H1 (cell line): ENCODE results near the gene NAV2. TPM values are rescaled to one million over a fixed set of nuclear protein-coding genes. Genes with fewer than 3 reads are reported as not detected.

ENCODE experiments used
- CTCF ChIA-PET: fragments of 300-600 bp; sonication (Branson Sonifier 250); formaldehyde crosslinking; loops from one replicate; lab custom pipeline; 2021; ENCODE audit not compliant: partially characterized antibody; lab: Charles Lee
- POLR2A ChIA-PET: fragments of 300-600 bp; sonication (Branson Sonifier 250); formaldehyde crosslinking; loops from one replicate; lab custom pipeline; 2021; ENCODE audit warnings: inconsistent platforms; ENCODE audit not compliant: partially characterized antibody; lab: Charles Lee
- DNase-seq, 2 experiments: peaks; one replicate each; pipeline versions ENCODE4 v3.0.0 to v3.0.0-alpha.2; 2010 to 2022; ENCODE audit warnings: low spot score in 2 of 2, low read depth in 1 of 2, mixed read lengths in 1 of 2
- FAIRE-seq: peaks from 2 replicates; lab custom pipeline; 2011; peaks lifted over from hg19 to GRCh38; lab: Jason Lieb, UNC
- H2AFZ ChIP-seq: 2 replicates; pipeline ENCODE4 v1.8.1; 2012; ENCODE audit warnings: low read length, inconsistent platforms
- H2AK5ac ChIP-seq: 2 replicates; pipeline ENCODE4 v1.6.1; 2013; ENCODE audit warnings: low read depth, low read length
- H2BK120ac ChIP-seq: replicated peaks from 2 replicates; pipeline ENCODE3; 2013; ENCODE audit warnings: low read depth, low read length, inconsistent platforms
- H2BK12ac ChIP-seq: 2 replicates; pipeline ENCODE4 v1.6.1; 2013; ENCODE audit warnings: low read depth, low read length
- H2BK15ac ChIP-seq: 2 replicates; pipeline ENCODE4 v1.6.1; 2013; ENCODE audit warnings: low read length
- H2BK20ac ChIP-seq: 2 replicates; pipeline ENCODE4 v1.6.1; 2013; ENCODE audit warnings: low read length
- H2BK5ac ChIP-seq: 2 replicates; pipeline ENCODE4 v1.6.1; 2013; ENCODE audit warnings: low read depth, low read length
- H3K14ac ChIP-seq: 2 replicates; pipeline ENCODE4 v1.6.1; 2013; ENCODE audit warnings: inconsistent platforms; ENCODE audit not compliant: insufficient read length
- H3K18ac ChIP-seq: 2 replicates; pipeline ENCODE4 v1.6.1; 2013; ENCODE audit warnings: low read length; ENCODE audit errors: extremely low read depth
- H3K23ac ChIP-seq: 2 replicates; pipeline ENCODE4 v1.6.1; 2013; ENCODE audit warnings: inconsistent platforms; ENCODE audit not compliant: insufficient read length
- H3K23me2 ChIP-seq: 2 replicates; pipeline ENCODE4 v1.6.1; 2013; ENCODE audit warnings: low read depth, low read length
- H3K27ac ChIP-seq: 2 replicates; pipeline ENCODE4 v1.6.1; 2011; ENCODE audit warnings: low read depth, low read length, inconsistent platforms
- H3K27me3 ChIP-seq, 4 experiments: replicated peaks in 1 of 4; 1 replicate in 1 of 4; 2 replicates in 3 of 4; pipeline versions ENCODE4 v1.6.1 to v1.8.1; 2011 to 2013; ENCODE audit warnings: low read length in 3 of 4, mild to moderate bottlenecking in 3 of 4, inconsistent platforms in 2 of 4, mixed read lengths in 2 of 4, moderate library complexity in 1 of 4; ENCODE audit not compliant: control insufficient read depth in 3 of 4, insufficient read depth in 3 of 4; ENCODE audit errors: extremely low read depth in 1 of 4
- H3K36me3 ChIP-seq, 4 experiments: 2 replicates each; pipeline versions ENCODE4 v1.6.1 to v1.8.1; 2011 to 2013; ENCODE audit warnings: mild to moderate bottlenecking in 4 of 4, low read length in 3 of 4, moderate library complexity in 2 of 4, control low read depth in 1 of 4, inconsistent platforms in 1 of 4; ENCODE audit not compliant: insufficient read depth in 4 of 4, control insufficient read depth in 2 of 4
- H3K4ac ChIP-seq: replicated peaks from 2 replicates; pipeline ENCODE3; 2013; ENCODE audit warnings: low read length, low read depth, mixed read lengths, inconsistent platforms; ENCODE audit not compliant: insufficient read length
- H3K4me1 ChIP-seq, 4 experiments: replicated peaks in 1 of 4; 1 replicate in 1 of 4; 2 replicates in 3 of 4; pipeline versions ENCODE4 v1.6.1 to v1.8.1; 2011 to 2013; ENCODE audit warnings: low read length in 3 of 4, inconsistent platforms in 2 of 4, mixed read lengths in 1 of 4; ENCODE audit not compliant: insufficient read depth in 4 of 4, control insufficient read depth in 3 of 4
- H3K4me2 ChIP-seq, 2 experiments: 2 replicates each; pipeline versions ENCODE4 v1.6.1 to v1.8.1; 2011 to 2013; ENCODE audit warnings: low read depth in 2 of 2, low read length in 2 of 2, control low read depth in 1 of 2, inconsistent platforms in 1 of 2, mild to moderate bottlenecking in 1 of 2; ENCODE audit not compliant: insufficient read depth in 1 of 2
- H3K4me3 ChIP-seq, 4 experiments: fragments of 200-600, 300-600 bp in 1 of 4; sonication (generic), shearing (Covaris generic), sonication (Bioruptor Twin) in 1 of 4; 2 replicates each; pipeline versions ENCODE4 v1.5.1 to v1.8.1; 2011 to 2016; ENCODE audit warnings: low read length in 4 of 4, low read depth in 3 of 4, control low read depth in 2 of 4, inconsistent platforms in 2 of 4, mild to moderate bottlenecking in 2 of 4, mixed read lengths in 1 of 4, moderate library complexity in 1 of 4; ENCODE audit not compliant: insufficient read depth in 2 of 4; ENCODE audit errors: extremely low read depth in 1 of 4
- H3K56ac ChIP-seq: replicated peaks from 2 replicates; pipeline ENCODE3; 2013; ENCODE audit warnings: low read depth, mild to moderate bottlenecking, mixed read lengths, low read length, inconsistent platforms; ENCODE audit not compliant: insufficient read length
- H3K79me1 ChIP-seq: 2 replicates; pipeline ENCODE4 v1.6.1; 2013; ENCODE audit warnings: low read depth, low read length, control low read depth
- H3K79me2 ChIP-seq, 2 experiments: 2 replicates each; pipeline versions ENCODE4 v1.6.1 to v1.8.1; 2012 to 2013; ENCODE audit warnings: low read length in 2 of 2, mild to moderate bottlenecking in 2 of 2, inconsistent platforms in 1 of 2; ENCODE audit not compliant: insufficient read depth in 2 of 2, control insufficient read depth in 1 of 2
- H3K9ac ChIP-seq, 4 experiments: replicated peaks in 1 of 4; 1 replicate in 1 of 4; 2 replicates in 3 of 4; pipeline versions ENCODE4 v1.6.1 to v1.8.1; 2011 to 2013; ENCODE audit warnings: low read depth in 3 of 4, low read length in 3 of 4, control low read depth in 2 of 4, mild to moderate bottlenecking in 2 of 4, moderate library complexity in 2 of 4, inconsistent platforms in 1 of 4; ENCODE audit errors: extremely low read depth in 1 of 4
- H3K9me3 ChIP-seq, 2 experiments: 2 replicates each; pipeline versions ENCODE4 v1.6.1 to v1.8.1; 2012 to 2013; ENCODE audit warnings: mild to moderate bottlenecking in 2 of 2, moderate library complexity in 2 of 2, control low read depth in 1 of 2, inconsistent platforms in 1 of 2, low read depth in 1 of 2, low read length in 1 of 2, mixed read lengths in 1 of 2; ENCODE audit not compliant: insufficient read depth in 2 of 2
- H4K20me1 ChIP-seq, 2 experiments: replicated peaks in 1 of 2; 2 replicates each; pipeline versions ENCODE3 to v1.8.1; 2011 to 2013; ENCODE audit warnings: inconsistent platforms in 2 of 2, low read length in 2 of 2, mild to moderate bottlenecking in 1 of 2; ENCODE audit not compliant: insufficient read depth in 2 of 2, control insufficient read depth in 1 of 2
- H4K5ac ChIP-seq: 2 replicates; pipeline ENCODE4 v1.6.1; 2013; ENCODE audit warnings: low read length, low read depth, mixed read lengths, inconsistent platforms; ENCODE audit not compliant: insufficient read length
- H4K8ac ChIP-seq: 2 replicates; pipeline ENCODE4 v1.8.0; 2013; ENCODE audit warnings: mild to moderate bottlenecking, moderate library complexity, low read length, inconsistent platforms; ENCODE audit not compliant: insufficient read depth; ENCODE audit errors: extremely low read depth
- H4K91ac ChIP-seq: replicated peaks from 2 replicates; pipeline ENCODE3; 2013; ENCODE audit warnings: low read length, mixed read lengths, inconsistent platforms; ENCODE audit not compliant: insufficient read length
- CBX5 ChIP-seq: fragments of 300-800, 300-1000 bp; sonication (generic); IDR thresholded peaks from 2 replicates; pipeline ENCODE4 v1.7.1; 2016; ENCODE audit warnings: antibody characterized with exemption, low read length, low read depth
- CTCF ChIP-seq, 3 experiments: IDR thresholded peaks; 1 replicate in 2 of 3; 2 replicates in 1 of 3; pipeline versions ENCODE4 v1.5.1 to v1.6.1; 2011; ENCODE audit warnings: low read length in 3 of 3, mild to moderate bottlenecking in 3 of 3, inconsistent platforms in 2 of 3, low read depth in 1 of 3, moderate library complexity in 1 of 3; ENCODE audit not compliant: insufficient read depth in 1 of 3; ENCODE audit errors: control extremely low read depth in 1 of 3
- E2F6 ChIP-seq: IDR thresholded peaks from 2 replicates; pipeline ENCODE4 v1.6.1; 2012; ENCODE audit warnings: inconsistent platforms
- JUN ChIP-seq: IDR thresholded peaks from 2 replicates; pipeline ENCODE4 v1.6.1; 2011; ENCODE audit warnings: low read depth, mild to moderate bottlenecking, improper control_type of control experiment, low read length
- MAX ChIP-seq: IDR thresholded peaks from 2 replicates; pipeline ENCODE4 v1.6.1; 2012; ENCODE audit warnings: inconsistent platforms
- POU5F1 ChIP-seq: IDR thresholded peaks from 2 replicates; pipeline ENCODE4 v1.6.1; 2011; ENCODE audit warnings: low read depth, mild to moderate bottlenecking, low read length, moderate library complexity
- RFX5 ChIP-seq: IDR thresholded peaks from 2 replicates; pipeline ENCODE4 v1.6.1; 2011; ENCODE audit warnings: low read depth, low read length, improper control_type of control experiment, borderline replicate concordance
- RNF2 ChIP-seq: fragments of 200-900, 300-1000 bp; sonication (generic); IDR thresholded peaks from 2 replicates; pipeline ENCODE4 v1.7.1; 2016; ENCODE audit warnings: borderline replicate concordance, low read depth, mild to moderate bottlenecking, antibody characterized with exemption, low read length; ENCODE audit not compliant: poor library complexity, severe bottlenecking; ENCODE audit errors: missing control alignments
- WGBS, 2 experiments: shearing (Covaris generic) in 1 of 2; methylation state at CpG; one replicate each; pipeline versions ENCODE4 v1.1.6 to v1.1.7; 2013 to 2015; ENCODE audit warnings: low lambda C conversion rate in 2 of 2, mixed read lengths in 2 of 2, inconsistent platforms in 1 of 2, low coverage in 1 of 2, missing lambda C conversion rate in 1 of 2; ENCODE audit not compliant: insufficient replicate concordance in 2 of 2, insufficient coverage in 1 of 2, insufficient read length in 1 of 2; ENCODE audit errors: extremely low coverage in 1 of 2, missing lambda C conversion rate in 1 of 2; 5-methylcytosine and 5-hydroxymethylcytosine counted together
- polyA plus RNA-seq, 7 experiments: library from polyadenylated mRNA; depleted of rRNA in 3 of 7; stranded (reverse) in 5 of 7; unstranded in 2 of 7; fragments of >200 nt in 5 of 7; fragments of 200-250 nt in 2 of 7; gene quantifications; 1 replicate in 5 of 7; 2 replicates in 1 of 7; 4 replicates in 1 of 7; pipeline versions ENCODE4 v1.2.1 to v1.2.3, GENCODE V29; 2011 to 2013; ENCODE audit warnings: missing spikeins in 2 of 7, mixed read lengths in 2 of 7
- total RNA-seq: library from RNA; stranded (reverse); fragmentation: NEBNext Ultra II Directional; extraction: Animal tissue kit (Norgen Biotek cat#: 25700); gene quantifications from 2 replicates; pipeline ENCODE4 v1.2.1, GENCODE V29; 2021

The NAV2 gene
- total and polyA plus RNA-seq, 2 of the 8 experiments (the other 6 are each of a cell fraction or from before 2014, with no cell fraction given), result 35.6 to 73.6 TPM

- FAIRE-seq, result no peak
- Histone ChIP-seq H3K79me2 (no peaks in the 10 kb centered on the region), H3K14ac (no peak overlapping the region), H3K27ac (no peak overlapping the region), H4K5ac (no peak overlapping the region), H3K56ac (no peak overlapping the region), H3K9ac (no peak overlapping the region), H3K9me3 (no peaks in the 10 kb centered on the region), H2BK12ac (no peak overlapping the region), H4K91ac (no peak overlapping the region), H2BK20ac (no peak overlapping the region), H3K4me1 (peaks cover 0 to 12% (median 3%) of the 10 kb centered on the region in 4 experiments; a peak in 2 of 7 replicates), H2BK120ac (no peak overlapping the region), H3K23ac (no peak overlapping the region), H3K4me3 (no peak overlapping the region), H4K20me1 (no peaks in the 10 kb centered on the region), H3K18ac (no peak overlapping the region), H2BK15ac (no peak overlapping the region), H3K23me2 (no peaks in the 10 kb centered on the region), H3K36me3 (no peaks in the 10 kb centered on the region), H3K4me2 (no peak overlapping the region), H2BK5ac (no peak overlapping the region), H3K4ac (no peak overlapping the region), H4K8ac (no peak overlapping the region), H3K27me3 (no peaks in the 10 kb centered on the region), H2AFZ (no peak overlapping the region), H2AK5ac (no peak overlapping the region), H3K79me1 (no peaks in the 10 kb centered on the region)
- no peak for DNase-seq
- ChIA-PET CTCF (interaction anchor here (1.0 to 4.4 kb wide), 6 partner anchors 29 to 178 kb away, joined by 3 to 36 read pairs (median 7); no protein-coding TSS in a partner anchor), POLR2A (interaction anchor here (1.5 kb wide), 1 partner anchor 10 kb away, joined by 4 read pairs; no protein-coding TSS in a partner anchor)
- WGBS, 2 experiments, result 100% methylated on average over 3 of the region's 3 CpGs; no CpG with 5 or more reads in 1 of the 2 experiments
- TF ChIP-seq E2F6 (no peak), MAX (no peak), JUN (no peak), POU5F1 (no peak), RFX5 (no peak), CBX5 (no peak), RNF2 (no peak), CTCF (IDR thresholded peaks at IDR 0.05; ENCODE audit: control extremely low read depth in 1 of 3, insufficient read depth in 1 of 3, low read depth in 1 of 3, low read length in 3 of 3) (no peak)
Observed at GRCh38 chr11:19736831-19737230, 24.2 kb downstream of the NAV2 start.
